Measurements from ENCODE around the gene DNASE1L3. TPM values are rescaled to one million over a fixed set of nuclear protein-coding genes. Genes with fewer than 3 reads are reported as not detected.

DNASE1L3 gene
- total RNA-seq, 1 experiment from 2014 or later = not detected

GRCh38 chr3:58173029-58173668 is 37.6 kb downstream of the DNASE1L3 start:
- BruUV-seq (replicated peaks) = no TSS peak

GRCh38 chr3:58171126-58171525 is 39.6 kb downstream of the DNASE1L3 start:
- H3K36me3 Mint-ChIP-seq (ENCODE audit: insufficient read depth, unreplicated experiment) = peaks cover 48% of the 10 kb centered on the region
- intact Hi-C loops (cut with micrococcal nuclease; ENCODE audit: unreplicated experiment) = loop anchor here (5.0 kb wide), 1 partner anchor 209 kb away; no protein-coding TSS in a partner anchor

More at GRCh38 chr3:58173029-58173668, 37.6 kb downstream of the DNASE1L3 start:
- Mint-ChIP-seq H3K27ac (ENCODE audit: unreplicated experiment) (peak overlapping the region; percentile 22), H3K4me3 (ENCODE audit: low read depth, unreplicated experiment) (no peak overlapping the region), H3K4me1 (ENCODE audit: low read depth, unreplicated experiment) (peaks cover 42% of the 10 kb centered on the region), H3K27me3 (ENCODE audit: unreplicated experiment) (no peaks in the 10 kb centered on the region), H3K36me3 (ENCODE audit: insufficient read depth, unreplicated experiment) (peaks cover 41% of the 10 kb centered on the region), H3K9me3 (ENCODE audit: low read depth, unreplicated experiment) (no peaks in the 10 kb centered on the region)
- no peak for TF ChIP-seq CTCF (IDR thresholded peaks at IDR 0.05; ENCODE audit: unreplicated experiment)
- intact Hi-C loops (cut with micrococcal nuclease; ENCODE audit: unreplicated experiment) = loop anchor here (5.0 kb wide), 1 partner anchor 211 kb away; no protein-coding TSS in a partner anchor
- CTCF ChIA-PET = interaction anchor here (1.0 kb wide), 1 partner anchor 165 kb away, joined by 3 read pairs; no protein-coding TSS in a partner anchor
- DNase-seq = no peak

GRCh38 chr3:58170376-58170775 is 40.4 kb downstream of the DNASE1L3 start:
- Mint-ChIP-seq H3K27me3 (ENCODE audit: unreplicated experiment) (no peaks in the 10 kb centered on the region), H3K27ac (ENCODE audit: unreplicated experiment) (no peak overlapping the region)

More at GRCh38 chr3:58171126-58171525, 39.6 kb downstream of the DNASE1L3 start:
- Mint-ChIP-seq H3K4me1 (ENCODE audit: low read depth, unreplicated experiment) (peaks cover 30% of the 10 kb centered on the region), H3K27me3 (ENCODE audit: unreplicated experiment) (no peaks in the 10 kb centered on the region), H3K9me3 (ENCODE audit: low read depth, unreplicated experiment) (no peaks in the 10 kb centered on the region), H3K4me3 (ENCODE audit: low read depth, unreplicated experiment) (no peak overlapping the region), H3K27ac (ENCODE audit: unreplicated experiment) (no peak overlapping the region)
- TF ChIP-seq CTCF (IDR thresholded peaks at IDR 0.05; ENCODE audit: unreplicated experiment) = no peak
- CTCF ChIA-PET = no interaction called here
- BruUV-seq (replicated peaks) = no TSS peak
- no peak for DNase-seq

GRCh38 chr3:58169371-58169770 is 41.4 kb downstream of the DNASE1L3 start:
- BruUV-seq (replicated peaks) = no TSS peak
- H3K27ac Mint-ChIP-seq (ENCODE audit: unreplicated experiment) = no peak overlapping the region
- CTCF ChIA-PET = no interaction called here
- TF ChIP-seq CTCF (IDR thresholded peaks at IDR 0.05; ENCODE audit: unreplicated experiment) = no peak
- no peak overlapping the region for H3K4me3 Mint-ChIP-seq (ENCODE audit: low read depth, unreplicated experiment)
- peaks cover 22% of the 10 kb centered on the region for H3K4me1 Mint-ChIP-seq (ENCODE audit: low read depth, unreplicated experiment)
- H3K27me3 Mint-ChIP-seq (ENCODE audit: unreplicated experiment) = no peaks in the 10 kb centered on the region
- no peaks in the 10 kb centered on the region for H3K9me3 Mint-ChIP-seq (ENCODE audit: low read depth, unreplicated experiment)
- intact Hi-C loops (cut with micrococcal nuclease; ENCODE audit: unreplicated experiment) = no loop called here
- DNase-seq = no peak
- peaks cover 47% of the 10 kb centered on the region for H3K36me3 Mint-ChIP-seq (ENCODE audit: insufficient read depth, unreplicated experiment)

More at GRCh38 chr3:58170376-58170775, 40.4 kb downstream of the DNASE1L3 start:
- no TSS peak for BruUV-seq (replicated peaks)
- Mint-ChIP-seq H3K36me3 (ENCODE audit: insufficient read depth, unreplicated experiment) (peaks cover 48% of the 10 kb centered on the region), H3K9me3 (ENCODE audit: low read depth, unreplicated experiment) (no peaks in the 10 kb centered on the region), H3K4me1 (ENCODE audit: low read depth, unreplicated experiment) (peaks cover 28% of the 10 kb centered on the region), H3K4me3 (ENCODE audit: low read depth, unreplicated experiment) (no peak overlapping the region)
- no peak for TF ChIP-seq CTCF (IDR thresholded peaks at IDR 0.05; ENCODE audit: unreplicated experiment)
- CTCF ChIA-PET = no interaction called here
- intact Hi-C loops (cut with micrococcal nuclease; ENCODE audit: unreplicated experiment) = loop anchor here (5.0 kb wide), 1 partner anchor 208 kb away; no protein-coding TSS in a partner anchor
- DNase-seq = no peak
